Stimulated activated CD4-positive, alpha-beta T cell treated with anti-CD3 and anti-CD28 coated beads, Interleukin-12 subunit alpha, Interleukin-12 subunit beta, amount 100 ng/mL, for 4 hours (primary cell): ENCODE data around the gene HECTD4.

Source experiments
- DNase-seq: peaks from one replicate; pipeline ENCODE4 v3.0.0-alpha.2; 2020

Gene HECTD4

GRCh38 chr12:112196196-112196875, 185.9 kb downstream of the HECTD4 start:
- no peak for DNase-seq

DNA sequence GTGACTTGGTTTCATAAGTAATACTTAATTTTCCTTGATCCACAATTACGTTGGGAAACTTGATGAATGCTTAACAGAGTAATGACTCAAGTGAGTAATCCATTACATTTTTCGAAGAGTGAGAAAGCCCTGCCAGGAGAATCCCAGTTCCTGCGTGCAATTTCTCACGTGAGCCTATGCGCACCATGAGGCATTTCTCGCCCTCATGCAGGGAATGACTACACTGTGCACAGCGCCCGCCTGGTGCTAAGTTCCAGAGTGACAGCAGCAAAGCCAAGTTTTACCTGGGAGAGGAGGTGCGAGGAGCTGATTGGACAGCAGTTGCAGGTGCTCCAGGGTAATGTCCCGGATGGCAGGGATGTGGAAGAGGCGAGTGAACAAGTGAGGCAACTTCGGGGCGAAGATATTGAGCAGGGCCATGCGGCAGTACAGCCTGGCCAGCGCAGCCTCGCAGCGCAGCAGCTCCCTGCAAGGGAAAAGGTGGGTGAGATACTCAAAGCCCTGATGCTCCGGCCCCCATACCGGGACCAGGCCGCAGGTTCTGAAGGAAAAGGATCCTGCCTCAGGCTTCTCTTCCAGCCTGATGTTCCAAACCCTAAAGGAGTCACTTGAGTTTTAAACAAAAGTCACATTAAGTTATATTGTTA, 187.5 kb downstream of the HECTD4 start:
- no peak for DNase-seq

GRCh38 chr12:112192475-112192874, 189.8 kb downstream of the HECTD4 start:
- DNase-seq: no peak

DNA sequence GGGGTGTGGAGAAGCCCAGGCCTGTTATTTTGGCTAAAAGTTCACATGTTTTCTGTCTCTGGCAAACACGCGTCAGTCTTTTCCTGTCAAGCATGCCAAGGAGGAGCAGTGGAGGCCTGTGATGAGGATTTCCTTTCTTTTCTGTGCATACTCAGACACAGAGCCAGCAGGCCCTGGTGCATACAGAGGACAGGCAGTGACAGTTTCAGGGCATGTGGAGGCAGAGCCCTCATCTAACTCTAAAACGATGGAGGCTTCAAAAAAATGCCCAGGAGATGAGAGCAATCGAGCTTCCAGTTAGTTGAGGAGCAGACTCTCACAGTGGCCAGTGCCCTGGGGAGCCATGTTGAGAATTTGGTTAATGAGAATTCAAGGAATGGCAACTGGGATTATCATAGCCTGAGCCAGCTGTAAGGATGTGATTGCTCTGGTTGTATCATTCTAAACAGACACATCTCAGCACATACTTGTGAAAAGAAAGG, 190.3 kb downstream of the HECTD4 start:
- DNase-seq: no peak

DNA sequence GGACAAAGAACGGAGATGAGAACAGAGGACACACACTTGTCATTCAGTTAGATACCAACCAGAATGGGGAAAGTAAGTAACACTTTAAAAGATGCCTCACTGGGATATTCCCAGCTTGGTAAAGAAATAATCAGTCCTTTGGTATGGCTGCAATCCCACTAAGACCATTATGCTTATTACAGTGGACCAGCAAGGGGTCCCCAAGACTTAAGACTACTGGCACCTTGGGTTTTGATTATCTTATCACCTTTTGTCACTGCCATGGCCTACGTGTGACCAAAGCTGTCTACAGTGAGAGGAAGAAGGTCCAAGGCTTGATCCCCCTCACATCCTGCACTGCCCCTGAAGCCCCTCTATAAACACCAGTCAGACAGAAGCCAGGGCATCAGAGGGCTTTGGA, 191.0 kb downstream of the HECTD4 start:
- no peak for DNase-seq

DNA sequence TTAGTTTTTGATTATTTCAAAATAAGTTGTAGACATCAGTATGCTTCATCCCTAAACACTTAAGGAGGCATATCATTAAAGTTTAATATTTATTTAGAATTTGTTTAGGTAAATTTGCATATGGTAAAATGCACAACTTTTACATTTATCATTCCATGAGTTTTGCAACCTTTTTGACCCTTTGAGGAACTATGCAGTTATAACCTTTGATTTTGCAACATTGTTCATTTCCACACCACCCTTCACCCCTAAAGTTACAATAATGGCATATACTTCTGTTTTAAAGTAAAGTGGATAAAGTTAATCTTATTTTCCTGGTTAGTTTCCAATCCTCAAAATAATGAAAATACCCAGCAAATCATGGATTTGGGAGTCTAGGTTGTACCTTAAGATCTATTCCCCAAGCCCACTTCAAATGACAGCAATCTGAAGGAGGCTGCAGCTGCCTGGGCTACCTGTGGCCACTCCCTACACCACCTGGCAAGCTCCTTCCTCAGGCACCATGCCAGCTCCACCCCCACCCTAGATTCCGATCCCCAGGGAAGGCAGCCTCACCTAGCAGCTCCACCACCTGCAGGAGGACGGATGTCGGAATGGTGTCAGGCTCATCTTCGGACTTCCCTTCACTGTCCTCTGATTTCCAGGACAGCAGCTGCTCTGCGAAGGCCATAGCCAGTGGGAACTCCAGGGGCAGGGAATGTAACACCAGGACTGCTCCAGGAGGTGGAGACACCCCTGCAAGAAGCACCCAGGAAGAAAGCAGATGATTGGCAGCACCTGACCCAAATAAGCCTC, 191.8 kb downstream of the HECTD4 start:
- DNase-seq: no peak

- no peak for DNase-seq
Observed at GRCh38 chr12:112188130-112188830, 194.0 kb downstream of the HECTD4 start.

DNA sequence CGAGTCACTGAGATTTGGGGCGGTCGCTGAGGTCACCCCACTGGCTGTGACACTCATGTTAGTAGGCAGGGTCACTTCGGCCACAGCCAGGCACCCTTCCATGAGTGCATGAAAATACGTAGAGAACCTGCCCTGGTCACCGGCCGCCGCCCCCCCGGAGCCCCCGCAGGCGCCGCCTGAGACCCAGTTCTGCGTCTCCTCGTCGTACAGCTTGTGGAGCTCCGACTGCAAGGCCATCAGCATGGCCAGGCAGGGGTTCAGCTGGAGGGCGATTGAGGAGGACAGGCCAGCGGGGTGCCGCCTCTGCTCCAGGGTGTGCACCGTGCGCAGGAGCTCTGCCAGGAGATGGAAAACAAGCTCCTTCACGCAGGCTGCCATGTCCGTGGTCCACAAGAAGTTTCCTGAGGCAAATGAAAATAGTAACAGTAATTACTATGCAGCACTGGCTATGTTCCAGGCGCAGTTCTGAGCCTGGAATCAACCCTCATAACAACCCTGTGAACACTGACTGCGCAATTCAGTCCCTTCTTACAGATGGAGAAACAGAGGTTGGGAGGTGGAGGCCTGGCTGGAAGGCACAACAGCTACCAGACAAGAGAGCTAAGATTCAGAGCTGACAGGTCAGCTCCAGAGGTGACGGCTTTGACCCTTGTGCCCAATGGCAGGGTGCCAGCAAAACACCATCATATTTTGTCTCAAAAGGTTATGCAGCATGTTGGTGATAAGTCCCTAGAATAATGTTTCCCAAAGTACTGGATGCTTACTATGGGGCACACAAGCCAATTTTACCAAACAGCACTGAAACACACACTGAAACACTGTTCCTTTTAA, 196.9 kb downstream of the HECTD4 start:
- no peak for DNase-seq

GRCh38 chr12:112184056-112184887, 198.0 kb downstream of the HECTD4 start:
- DNase-seq: no peak

GRCh38 chr12:112183141-112184021, 198.8 kb downstream of the HECTD4 start:
- no peak for DNase-seq

GRCh38 chr12:112182499-112182898, 199.7 kb downstream of the HECTD4 start:
- no peak for DNase-seq

GRCh38 chr12:112180422-112180821, 201.8 kb downstream of the HECTD4 start:
- no peak for DNase-seq

DNA sequence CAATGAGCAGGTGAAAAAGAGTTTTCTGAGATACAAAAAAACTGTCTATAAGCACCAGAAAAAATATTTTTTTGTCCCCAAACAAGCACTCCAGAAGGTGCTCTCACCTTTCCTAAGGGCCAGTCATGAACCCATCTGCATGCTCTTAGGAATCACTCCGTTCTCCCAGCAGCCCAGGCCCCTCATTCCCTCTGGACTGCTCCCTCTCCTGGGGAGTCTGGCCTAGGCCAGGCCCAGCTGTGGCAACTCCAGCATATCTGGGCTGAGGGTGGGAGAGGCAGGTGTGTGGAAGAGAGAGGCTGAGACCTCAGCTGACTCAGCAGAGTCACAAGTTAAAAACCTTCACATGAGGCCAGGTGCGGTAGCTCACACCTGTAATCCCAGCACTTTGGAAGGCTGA, 202.3 kb downstream of the HECTD4 start:
- no peak for DNase-seq

- DNase-seq: no peak
Observed at GRCh38 chr12:112179341-112179740, 202.9 kb downstream of the HECTD4 start.

DNA sequence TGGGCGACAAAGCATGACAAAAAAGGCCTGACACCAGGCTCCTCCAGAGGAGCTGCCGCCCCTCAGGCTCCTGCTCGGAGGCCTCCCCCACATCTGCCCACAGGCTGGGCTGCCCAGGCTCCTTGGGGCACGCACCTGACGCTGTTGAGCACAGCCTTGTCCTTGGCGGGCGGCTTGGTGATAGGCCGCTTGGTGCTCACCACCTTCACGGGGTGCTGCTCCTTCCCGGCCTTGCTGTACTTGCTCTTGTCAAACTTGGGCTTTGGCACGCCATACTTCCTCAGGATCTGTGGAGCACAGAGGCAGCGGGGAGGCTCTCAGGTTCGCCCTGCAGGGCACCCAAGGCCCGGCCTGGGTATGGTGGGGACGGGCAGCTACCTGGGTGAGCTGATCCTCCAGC, 203.4 kb downstream of the HECTD4 start:
- no peak for DNase-seq

- no peak for DNase-seq
Observed at GRCh38 chr12:112176321-112177010, 205.8 kb downstream of the HECTD4 start.

DNA sequence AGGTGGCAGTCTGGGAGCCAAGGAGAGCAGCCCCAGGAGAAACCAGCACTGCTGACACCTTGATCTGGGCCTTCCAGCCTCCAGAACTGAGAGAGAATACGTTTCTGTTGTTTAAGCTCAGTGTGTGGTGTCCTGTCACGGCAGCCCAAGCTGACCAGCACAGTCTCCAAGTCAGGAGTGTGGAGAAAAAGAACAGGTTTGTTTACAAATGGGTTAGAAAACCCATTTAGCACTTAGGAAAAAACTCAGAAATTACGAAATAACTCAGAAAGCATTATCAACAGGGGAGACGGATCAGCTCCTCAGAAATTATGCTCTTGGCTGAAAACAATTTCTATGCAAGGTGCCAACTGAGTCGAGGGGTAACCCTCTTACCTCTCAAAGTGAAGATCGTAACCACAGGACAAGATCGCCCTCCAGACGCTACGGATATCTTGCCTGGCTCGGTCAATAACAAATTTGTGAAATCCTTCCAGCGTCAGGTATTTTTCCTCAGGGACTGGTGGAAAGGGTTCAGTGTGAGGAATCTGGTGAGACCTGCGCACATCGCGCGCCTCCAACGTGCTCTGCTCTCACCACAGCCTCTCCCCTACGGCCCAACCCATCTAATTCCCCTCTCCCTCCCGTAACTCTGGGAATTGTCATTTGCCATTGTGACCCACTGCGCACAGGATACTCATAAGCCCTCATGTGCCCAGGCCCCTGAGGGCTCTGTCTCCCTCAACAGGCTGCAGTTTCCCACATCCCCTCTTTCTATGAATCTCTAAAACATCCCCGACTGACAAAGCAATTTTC, 206.7 kb downstream of the HECTD4 start:
- DNase-seq: no peak

GRCh38 chr12:112172556-112173324, 209.5 kb downstream of the HECTD4 start:
- DNase-seq: no peak
